Body of pancreas (tissue), 4 donors: ENCODE data around the gene PCBP3.

Source experiments
- CTCF ChIP-seq, 7 experiments: fragments of 450-650 bp in 4 of 7; fragments of 200-600 bp in 3 of 7; sonication (generic) in 3 of 7; IDR thresholded peaks; one replicate each; pipeline ENCODE4 v1.5.1; 2016 to 2019; ENCODE audit warnings: antibody characterized with exemption in 7 of 7
- POLR2A ChIP-seq, 3 donors: fragments of 450-650 bp; IDR thresholded peaks; one replicate each; pipeline ENCODE4 v1.6.1; 2016; ENCODE audit warnings: antibody characterized with exemption in 3 of 3, mild to moderate bottlenecking in 2 of 3

DNA sequence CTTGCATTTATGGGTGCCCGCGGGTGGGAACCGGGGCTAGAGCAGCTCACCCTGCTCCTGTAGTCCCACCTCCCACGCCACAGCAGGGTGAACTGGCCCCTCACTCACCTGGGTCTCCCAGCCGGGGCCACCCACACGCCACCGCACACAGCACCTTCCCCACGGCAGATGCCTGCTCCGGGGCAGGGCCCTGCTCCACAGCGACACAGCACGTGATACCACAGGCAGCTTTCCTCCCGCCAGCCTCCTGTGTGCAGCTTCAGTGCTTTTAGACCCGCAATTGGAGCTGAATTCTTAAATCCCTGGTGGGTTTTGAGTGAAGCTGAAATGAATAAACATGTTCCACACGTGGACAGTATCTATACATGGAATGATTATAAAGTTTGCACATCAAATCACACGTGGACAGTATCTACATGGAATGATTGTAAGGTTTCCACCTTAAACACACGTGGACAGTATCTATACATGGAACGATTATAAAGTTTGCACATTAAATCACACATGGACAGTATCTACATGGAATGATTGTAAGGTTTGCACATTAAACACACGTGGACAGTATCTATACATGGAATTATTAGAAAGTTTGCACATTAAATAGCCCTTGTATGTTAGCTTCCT lies 245.0 kb downstream of the PCBP3 start:
- TF ChIP-seq CTCF (IDR thresholded peaks at IDR 0.05) (no peak), POLR2A (IDR thresholded peaks at IDR 0.05) (no peak)
